ENCODE results near the gene BOC. TPM values are rescaled to one million over a fixed set of nuclear protein-coding genes. Genes with fewer than 3 reads are reported as not detected.

Gene BOC
- total RNA-seq, 1 experiment from 2014 or later = 3.7 TPM

DNA sequence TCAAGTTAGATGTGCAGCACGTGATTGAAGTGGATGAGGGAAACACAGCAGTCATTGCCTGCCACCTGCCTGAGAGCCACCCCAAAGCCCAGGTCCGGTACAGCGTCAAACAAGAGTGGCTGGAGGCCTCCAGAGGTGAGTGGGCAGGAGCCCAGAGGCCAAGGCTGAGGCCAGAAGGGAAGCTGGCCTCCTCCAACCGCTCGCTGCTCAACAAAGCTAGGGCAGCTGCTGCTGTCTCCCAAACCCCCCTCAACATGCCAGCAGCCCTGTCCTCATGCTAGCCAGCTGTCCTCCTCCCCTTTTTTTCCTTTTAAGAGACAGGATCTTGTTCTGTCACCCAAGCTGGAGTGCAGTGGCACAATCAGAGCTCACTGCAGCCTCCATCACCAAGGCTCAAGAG lies 57.0 kb downstream of the BOC start:
- DNase-seq (ENCODE audit: low read depth) = no peak

DNA sequence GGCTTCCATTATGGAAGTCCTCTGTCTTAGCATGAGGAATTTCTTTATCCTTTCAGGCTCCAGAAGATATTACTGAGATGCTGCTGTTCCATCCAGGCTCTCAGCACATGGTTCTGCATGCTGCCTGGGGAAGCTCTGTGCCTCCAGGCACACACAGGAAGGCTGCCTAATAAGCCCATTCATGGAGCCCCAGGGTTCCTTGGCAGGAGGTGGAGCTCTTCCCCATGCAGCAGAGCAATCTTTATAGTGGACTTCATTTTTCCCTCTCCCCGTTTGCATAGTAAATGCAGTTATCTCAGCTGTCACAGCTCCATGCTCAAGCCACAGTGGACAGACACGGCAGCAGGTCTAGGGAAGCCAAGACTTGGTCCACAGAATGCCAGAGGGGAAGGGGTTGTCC lies 57.6 kb downstream of the BOC start:
- DNase-seq (ENCODE audit: low read depth) = no peak

DNA sequence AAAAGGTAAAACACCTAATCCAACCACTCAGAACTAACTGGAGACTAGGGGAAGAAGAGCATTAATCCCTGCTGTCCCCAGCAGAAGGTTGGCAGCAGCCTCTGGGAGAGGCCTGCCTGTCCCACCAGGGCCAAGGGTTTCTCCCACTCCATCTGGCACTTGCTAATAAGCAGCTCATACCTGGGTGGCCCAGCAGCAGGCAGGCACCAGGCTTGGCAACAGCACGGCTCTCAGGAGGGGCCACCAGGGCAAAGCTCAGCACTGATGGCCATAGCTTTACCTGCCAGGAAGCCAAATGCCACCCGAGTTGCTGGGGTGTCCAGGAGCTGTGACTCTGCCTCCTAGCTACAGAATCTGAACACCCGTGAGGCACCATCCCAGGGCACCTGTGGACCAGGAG lies 58.3 kb downstream of the BOC start:
- DNase-seq (ENCODE audit: low read depth) = no peak

DNA sequence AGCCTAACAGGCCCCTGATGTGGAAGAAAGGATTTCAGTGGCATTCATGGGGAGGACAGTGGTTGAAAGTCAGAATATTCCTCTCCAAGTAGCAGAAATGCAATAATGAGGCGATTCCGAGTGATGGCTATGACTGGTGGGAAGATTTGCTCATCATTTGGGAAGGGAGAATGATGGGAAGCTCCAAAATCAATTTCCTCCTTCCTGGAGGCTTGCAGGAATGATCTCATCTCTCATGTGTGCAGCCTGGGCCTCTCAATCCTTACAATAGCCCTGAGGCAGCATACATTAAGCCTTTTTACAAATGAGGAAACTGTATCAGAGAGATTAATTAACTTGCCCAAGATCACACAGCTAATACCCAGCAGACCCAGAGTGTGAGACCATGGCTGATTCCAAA lies 58.7 kb downstream of the BOC start:
- no peak for DNase-seq (ENCODE audit: low read depth)

DNA sequence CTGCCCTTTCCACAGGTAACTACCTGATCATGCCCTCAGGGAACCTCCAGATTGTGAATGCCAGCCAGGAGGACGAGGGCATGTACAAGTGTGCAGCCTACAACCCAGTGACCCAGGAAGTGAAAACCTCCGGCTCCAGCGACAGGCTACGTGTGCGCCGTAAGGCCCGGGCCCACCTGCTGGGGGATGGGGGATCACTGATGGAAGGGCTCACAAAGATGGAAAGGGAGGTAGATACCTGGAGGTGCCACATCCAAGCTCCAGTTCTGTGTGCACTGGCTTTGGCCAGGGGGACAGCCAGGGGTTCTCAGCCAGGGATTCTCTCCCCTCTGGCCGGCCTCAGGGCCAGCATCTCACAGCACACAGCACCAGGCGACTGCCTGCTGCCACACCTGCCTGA lies 59.4 kb downstream of the BOC start:
- DNase-seq (ENCODE audit: low read depth) = no peak

DNA sequence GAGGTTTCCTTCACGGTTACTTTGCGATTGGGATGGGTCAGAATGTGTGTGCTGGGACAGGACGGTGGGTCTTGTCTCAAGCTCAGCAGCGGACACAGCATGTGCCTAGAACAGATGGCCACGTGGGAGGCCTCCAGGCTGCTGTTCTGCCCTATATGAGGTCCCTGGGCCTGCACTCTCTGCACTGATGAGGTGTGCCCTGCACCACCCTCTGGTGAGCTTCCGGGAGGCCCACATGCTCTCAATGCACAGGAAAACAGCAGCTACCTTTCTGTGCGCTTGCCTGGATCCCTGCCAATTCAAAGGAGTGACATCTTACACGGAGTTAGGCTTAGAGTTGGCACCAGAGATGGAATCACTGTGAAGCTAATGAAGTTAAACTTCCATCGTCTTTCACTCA lies 59.8 kb downstream of the BOC start:
- DNase-seq (ENCODE audit: low read depth) = no peak

DNA sequence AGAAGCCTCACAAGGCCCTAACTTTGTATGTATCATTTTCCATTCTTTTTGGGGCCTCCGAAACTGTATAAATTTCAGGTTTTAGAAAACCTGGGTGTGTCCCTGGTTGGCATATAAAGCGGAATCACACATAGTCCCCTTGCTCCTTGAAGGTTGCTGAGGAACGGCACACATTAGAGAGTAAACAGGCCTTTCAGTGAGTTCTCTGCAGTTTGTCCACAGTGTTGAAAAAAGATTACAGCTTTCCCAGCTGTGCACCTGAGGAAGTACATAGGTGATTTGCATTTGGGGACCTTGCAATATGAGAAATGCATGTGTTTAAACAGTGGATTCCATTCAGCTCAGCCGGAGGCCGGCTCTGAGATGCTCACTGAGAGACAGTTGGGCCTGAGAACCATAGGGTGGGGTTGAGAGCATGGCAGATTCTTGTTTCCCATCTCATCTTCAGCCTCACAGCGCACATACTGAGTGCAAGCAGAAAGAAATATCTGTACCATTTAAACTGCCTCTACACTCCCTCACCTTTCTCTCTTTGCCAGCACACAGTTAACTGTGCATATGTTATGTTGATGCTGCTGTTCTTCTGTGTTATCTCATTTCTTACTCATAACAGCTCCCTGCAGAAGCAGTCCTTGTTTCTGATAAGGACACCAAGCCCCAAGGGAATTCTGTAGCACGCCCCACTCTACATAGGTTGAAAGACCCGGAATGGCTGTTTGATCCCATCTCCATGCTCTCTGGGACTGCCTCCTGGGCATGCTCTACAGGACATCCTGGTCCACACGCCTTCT lies 60.4 kb downstream of the BOC start:
- no peak for DNase-seq (ENCODE audit: low read depth)

DNA sequence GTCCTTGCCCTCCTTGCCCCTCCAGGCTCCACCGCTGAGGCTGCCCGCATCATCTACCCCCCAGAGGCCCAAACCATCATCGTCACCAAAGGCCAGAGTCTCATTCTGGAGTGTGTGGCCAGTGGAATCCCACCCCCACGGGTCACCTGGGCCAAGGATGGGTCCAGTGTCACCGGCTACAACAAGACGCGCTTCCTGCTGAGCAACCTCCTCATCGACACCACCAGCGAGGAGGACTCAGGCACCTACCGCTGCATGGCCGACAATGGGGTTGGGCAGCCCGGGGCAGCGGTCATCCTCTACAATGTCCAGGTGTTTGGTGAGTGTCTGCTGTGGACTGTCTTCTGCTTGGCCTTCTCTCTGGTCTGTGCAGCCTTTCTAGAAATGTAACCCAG lies 61.0 kb downstream of the BOC start:
- DNase-seq (ENCODE audit: low read depth) = no peak

DNA sequence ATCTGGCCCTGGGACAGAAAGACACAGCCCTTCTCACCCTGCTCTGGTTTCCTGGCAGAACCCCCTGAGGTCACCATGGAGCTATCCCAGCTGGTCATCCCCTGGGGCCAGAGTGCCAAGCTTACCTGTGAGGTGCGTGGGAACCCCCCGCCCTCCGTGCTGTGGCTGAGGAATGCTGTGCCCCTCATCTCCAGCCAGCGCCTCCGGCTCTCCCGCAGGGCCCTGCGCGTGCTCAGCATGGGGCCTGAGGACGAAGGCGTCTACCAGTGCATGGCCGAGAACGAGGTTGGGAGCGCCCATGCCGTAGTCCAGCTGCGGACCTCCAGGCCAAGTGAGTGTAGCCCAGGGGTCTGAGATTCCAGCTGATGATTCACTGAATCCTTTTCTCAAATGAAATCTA lies 61.7 kb downstream of the BOC start:
- no peak for DNase-seq (ENCODE audit: low read depth)

DNA sequence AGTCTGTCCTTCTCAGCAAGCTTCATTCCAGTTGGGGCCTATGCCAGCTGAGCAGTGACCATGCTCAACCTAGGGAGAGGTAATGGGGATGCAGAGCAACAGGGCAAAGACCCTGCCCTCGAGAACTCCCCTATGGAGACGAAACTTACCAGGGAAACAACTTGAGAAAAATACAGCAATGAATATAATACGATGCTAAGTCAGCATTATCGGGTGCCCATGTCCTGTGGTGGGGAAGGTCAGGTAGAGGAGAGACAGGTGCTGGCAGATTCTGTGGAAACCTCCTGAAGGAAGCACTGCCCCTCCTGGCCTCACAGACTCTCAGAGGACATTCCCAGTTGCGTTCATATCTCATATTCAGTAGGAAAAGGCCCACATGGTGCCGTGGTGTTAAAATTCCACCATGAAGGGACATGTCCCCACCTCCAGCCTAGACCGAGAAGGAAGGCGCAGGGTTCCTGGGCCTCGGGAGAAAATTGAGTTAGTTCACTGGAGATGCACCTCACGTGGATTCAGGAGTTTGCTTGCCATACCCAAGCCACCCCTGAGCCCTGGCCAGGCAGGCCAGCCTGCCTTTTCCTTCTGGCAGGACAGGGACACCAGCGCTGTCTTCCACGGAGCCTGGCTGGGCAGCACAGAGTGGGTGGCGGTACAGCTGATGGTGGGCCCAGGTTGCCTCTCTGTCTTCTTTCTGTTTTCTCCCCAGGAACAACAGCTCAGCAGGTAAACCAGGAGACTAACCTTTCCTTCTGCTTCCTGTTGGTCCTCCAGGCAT lies 62.4 kb downstream of the BOC start:
- no peak for DNase-seq (ENCODE audit: low read depth)

DNA sequence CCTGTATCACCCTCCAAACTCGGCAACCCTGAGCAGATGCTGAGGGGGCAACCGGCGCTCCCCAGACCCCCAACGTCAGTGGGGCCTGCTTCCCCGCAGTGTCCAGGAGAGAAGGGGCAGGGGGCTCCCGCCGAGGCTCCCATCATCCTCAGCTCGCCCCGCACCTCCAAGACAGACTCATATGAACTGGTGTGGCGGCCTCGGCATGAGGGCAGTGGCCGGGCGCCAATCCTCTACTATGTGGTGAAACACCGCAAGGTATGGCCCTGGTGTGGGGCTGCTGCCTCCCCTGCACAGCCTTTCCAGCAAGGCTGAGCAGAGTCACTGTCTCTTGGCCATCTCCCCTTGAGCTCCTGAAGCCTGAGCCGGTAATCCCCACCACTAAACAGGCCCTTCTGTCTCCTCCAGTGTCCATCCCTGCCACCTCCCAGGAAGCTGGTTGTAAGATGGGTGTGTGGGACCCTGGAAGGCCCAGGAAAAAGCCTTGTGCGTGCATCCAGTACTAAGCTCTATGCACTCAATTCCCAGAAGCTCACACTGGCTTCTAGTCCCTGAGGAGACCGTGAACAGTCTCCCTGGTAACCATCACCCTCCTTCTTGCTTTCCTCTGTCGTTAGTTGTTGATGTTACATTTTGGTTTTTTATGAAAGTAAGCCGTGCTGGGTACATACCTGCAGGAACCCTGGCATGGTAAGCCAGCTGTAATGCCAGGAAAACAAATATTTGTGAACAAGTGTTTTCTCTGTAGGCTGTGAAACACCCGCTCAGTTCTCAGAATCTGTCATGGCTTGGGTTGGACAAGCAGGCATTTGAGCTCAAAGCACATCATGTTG lies 63.3 kb downstream of the BOC start:
- DNase-seq (ENCODE audit: low read depth) = no peak

DNA sequence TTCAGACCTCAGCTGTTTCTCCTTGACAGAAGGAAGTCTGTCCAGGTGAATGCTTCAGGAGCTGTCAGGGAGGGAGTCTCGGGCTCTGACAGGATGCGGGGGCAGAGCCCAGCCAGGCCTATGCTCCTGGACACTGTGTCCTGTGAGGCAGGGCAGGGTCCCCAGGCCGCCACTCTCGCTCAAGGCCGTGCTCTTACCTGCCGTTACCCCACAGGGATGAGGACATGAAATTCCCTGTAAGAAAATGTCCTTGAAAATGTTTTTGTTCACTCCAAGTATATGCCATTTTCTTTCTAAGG lies 63.9 kb downstream of the BOC start:
- no peak for DNase-seq (ENCODE audit: low read depth)

DNA sequence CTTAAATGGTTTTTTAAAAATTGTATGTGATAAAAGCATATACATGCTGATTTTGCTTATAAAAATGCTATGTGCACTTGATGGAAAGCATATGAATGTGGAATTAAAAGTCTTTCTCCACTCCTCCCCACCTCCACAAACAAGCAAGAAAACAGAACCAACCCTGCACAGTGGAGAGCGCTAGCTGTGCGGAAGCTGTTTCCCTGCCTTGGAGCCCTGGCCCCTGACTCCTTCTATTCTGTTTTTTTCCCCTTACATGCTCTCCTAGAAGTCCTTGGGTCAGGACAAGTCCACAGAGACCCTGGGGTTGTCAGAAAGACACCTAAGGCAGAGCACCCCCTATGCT lies 64.2 kb downstream of the BOC start:
- no peak for DNase-seq (ENCODE audit: low read depth)

DNA sequence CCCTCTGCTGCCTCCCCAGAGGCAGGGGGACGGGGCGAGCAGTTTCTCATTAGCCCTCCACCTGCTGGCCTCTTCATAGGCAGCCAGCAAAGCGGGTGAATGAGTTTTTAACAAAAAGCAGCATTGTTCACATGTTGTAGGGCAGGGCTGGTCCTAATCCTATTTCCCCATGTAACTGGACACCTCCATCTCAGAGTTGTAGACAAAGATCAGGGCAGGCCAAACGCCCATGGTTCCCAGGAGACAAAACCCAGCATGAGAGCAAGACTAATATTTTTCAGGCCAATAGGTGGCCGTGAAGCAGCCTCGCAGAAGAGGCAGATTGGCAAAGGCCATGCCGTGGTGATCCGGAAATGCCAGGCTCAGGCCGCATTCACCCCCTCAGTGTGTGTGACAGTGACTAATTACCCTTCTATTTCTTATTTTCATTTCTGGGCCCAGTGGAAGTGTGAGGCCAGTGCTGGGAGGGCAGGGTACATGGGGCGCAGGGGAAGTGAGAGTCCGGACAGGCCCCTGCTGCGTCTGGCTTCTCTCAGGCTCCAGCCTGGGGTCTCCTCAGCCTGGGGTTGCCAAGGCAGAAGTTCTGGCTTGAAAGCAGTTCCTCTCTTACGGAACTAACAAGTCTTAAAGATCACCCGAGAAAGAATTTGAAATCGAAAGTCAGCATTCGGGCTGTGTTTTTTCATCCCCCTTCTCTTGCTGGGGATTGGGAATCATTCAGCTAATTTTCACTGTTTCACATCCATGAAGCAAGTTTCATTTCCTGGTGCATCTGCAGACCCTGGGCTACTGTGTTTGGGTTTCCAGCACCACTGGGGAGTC lies 64.8 kb downstream of the BOC start:
- peak; percentile 90 for DNase-seq (ENCODE audit: low read depth)

DNA sequence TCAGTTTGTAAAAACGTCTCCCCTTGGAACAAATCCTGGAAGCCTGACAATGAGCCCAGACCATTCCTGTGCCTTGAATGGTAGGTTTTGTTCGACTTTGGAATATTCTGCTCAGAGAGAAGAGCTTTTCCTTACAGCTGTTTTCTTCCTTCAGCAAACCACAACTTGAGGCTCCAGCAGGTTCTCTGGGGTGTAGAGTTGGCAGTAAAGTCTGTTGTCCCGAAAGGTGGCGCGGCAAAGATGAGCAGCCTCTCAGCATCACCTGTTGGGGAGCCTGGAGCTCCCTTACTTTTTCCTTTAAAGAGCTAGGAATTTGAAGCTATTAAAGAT lies 65.4 kb downstream of the BOC start:
- DNase-seq (ENCODE audit: low read depth) = peak; percentile 55

DNA sequence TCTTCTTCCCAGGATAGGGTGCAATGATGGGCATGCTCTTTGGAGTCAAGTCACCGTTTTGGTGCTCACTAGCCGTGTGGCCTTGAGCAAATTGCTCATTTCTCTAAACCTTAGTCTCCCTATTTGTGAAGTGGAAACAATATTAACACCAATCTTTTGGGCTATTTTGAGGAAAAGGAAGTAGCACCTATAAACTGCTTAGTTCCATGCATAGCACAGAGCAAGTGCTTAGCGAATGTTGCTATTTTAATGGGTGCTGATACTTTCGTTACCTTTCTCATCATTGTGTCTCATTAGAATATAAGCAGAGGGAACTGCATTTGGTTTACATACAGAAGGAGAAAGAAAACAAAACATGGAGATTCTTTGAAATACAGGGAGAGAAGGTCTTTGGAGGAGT lies 66.1 kb downstream of the BOC start:
- no peak for DNase-seq (ENCODE audit: low read depth)

DNA sequence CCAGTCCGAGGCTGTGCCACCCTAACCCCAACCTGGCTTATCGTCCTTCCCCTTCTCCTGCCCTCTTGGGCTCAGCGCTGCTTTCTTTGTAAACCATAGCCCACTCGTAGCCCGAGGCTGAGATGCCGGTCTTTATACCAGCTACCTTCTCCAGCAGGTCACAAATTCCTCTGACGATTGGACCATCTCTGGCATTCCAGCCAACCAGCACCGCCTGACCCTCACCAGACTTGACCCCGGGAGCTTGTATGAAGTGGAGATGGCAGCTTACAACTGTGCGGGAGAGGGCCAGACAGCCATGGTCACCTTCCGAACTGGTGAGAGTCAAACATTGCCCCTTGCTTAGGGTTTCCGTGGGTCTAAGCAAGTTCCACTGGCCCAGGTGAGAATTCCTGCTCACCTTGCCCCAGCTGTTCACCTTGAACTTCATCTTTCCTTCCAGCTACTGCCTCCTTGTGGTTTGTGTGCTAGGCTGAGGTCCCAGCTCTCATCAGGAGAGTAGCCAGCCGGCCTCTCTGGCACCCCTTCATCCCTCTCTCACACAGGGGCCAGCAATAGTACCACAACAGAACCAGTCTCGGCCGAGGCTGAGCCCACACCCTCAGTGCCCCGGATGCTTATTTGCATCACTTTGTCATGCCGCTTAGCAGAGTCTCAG lies 66.7 kb downstream of the BOC start:
- no peak for DNase-seq (ENCODE audit: low read depth)

DNA sequence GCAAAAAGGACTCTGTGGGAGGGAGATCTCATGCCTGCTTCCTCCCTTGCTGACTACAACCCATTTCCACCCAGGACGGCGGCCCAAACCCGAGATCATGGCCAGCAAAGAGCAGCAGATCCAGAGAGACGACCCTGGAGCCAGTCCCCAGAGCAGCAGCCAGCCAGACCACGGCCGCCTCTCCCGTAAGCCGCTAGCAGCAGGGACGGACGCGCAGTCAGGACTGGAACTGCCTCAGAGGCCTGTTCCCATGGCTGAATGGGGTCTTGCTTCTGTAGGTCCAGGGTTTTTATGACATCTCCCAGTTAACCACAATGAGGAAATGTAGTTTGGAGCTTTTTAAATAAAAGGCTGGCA lies 67.2 kb downstream of the BOC start:
- no peak for DNase-seq (ENCODE audit: low read depth)

DNA sequence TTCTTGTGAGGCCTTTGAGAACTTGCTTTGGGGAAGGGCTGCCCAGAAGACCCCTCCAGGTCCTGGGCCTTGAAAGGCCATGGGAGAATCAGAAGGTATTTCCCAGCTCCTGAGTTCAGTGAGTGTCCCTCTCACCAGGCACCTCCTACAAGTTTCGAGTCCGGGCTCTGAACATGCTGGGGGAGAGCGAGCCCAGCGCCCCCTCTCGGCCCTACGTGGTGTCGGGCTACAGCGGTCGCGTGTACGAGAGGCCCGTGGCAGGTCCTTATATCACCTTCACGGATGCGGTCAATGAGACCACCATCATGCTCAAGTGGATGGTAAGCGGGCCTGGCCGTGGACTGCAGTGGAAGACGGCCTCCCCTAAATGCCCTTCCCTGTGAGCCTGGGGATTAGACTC lies 68.3 kb downstream of the BOC start:
- DNase-seq (ENCODE audit: low read depth) = no peak

DNA sequence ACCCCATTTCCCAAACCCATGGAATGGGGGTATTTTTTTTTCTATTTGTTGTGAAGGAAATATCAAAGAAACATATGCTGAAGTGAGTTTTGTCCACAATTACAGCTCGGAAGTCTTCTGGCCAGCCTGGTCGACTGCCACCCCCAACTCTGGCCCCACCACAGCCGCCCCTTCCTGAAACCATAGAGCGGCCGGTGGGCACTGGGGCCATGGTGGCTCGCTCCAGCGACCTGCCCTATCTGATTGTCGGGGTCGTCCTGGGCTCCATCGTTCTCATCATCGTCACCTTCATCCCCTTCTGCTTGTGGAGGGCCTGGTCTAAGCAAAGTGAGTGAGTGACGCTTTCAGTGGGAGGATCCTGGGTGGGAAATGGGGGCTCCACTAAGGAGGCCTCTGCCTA lies 71.9 kb downstream of the BOC start:
- no peak for DNase-seq (ENCODE audit: low read depth)

DNA sequence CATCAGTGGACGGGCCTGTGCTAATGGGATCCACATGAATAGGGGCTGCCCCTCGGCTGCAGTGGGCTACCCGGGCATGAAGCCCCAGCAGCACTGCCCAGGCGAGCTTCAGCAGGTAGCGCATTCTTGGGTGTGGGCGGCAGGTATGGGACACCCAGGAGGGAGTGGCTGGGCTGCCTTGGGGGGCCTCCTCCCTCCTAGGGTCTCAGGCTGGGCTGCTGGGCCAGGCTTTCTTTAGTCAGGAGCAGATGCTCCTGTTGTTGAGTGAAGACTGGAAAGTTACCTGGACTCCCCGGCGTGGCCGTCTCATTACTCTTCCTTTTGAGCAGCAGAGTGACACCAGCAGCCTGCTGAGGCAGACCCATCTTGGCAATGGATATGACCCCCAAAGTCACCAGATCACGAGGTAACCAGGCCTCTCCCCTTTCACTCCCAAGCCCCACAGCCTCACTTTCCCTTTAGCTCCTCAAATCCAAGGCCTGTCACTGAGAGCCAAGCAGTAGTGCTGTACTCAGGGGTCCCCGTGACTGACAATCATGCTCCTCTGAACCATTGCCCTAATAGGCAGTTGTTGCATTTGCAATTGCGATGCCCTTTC lies 73.2 kb downstream of the BOC start:
- DNase-seq (ENCODE audit: low read depth) = no peak

All from LHCN-M2 (cell line).